Measurements from ENCODE around the gene KLHL28. TPM values are rescaled to one million over a fixed set of nuclear protein-coding genes. Genes with fewer than 3 reads are reported as not detected.

The KLHL28 gene
- polyA plus RNA-seq, 3 donors = 4.1 to 16.8 (median 16.4) TPM

GRCh38 chr14:44951051-44951450 lies 10.7 kb downstream of the KLHL28 start:
- intact Hi-C loops (cut with micrococcal nuclease) = no loop called here
- H2AFZ ChIP-seq (ENCODE audit: insufficient read depth, low read depth, low read length, poor library complexity, severe bottlenecking) = no peak overlapping the region
- no peak overlapping the region for H3K27ac ChIP-seq (ENCODE audit: low read depth in 1 of 2, low read length in 2 of 2)
- H3K4me1 Mint-ChIP-seq = no peaks in the 10 kb centered on the region
- H3K4me1 ChIP-seq (ENCODE audit: control insufficient read depth in 1 of 2, insufficient read depth in 2 of 2, low read length in 2 of 2) = no peaks in the 10 kb centered on the region
- H3K27me3 Mint-ChIP-seq (ENCODE audit: low read depth in 3 of 3) = no peaks in the 10 kb centered on the region
- H3K4me2 ChIP-seq (replicated peaks; ENCODE audit: extremely low read depth, low read length, poor library complexity, severe bottlenecking) = no peak overlapping the region
- peaks cover 0 to 5% (median 0%) of the 10 kb centered on the region in 7 donors for H3K9me3 Mint-ChIP-seq
- peaks cover 27% of the 10 kb centered on the region in 2 donors for H3K36me3 Mint-ChIP-seq
- no peak for DNase-seq
- 100% methylated on average over 1 of the region's 2 CpGs for WGBS (ENCODE audit: insufficient coverage)
- no peak overlapping the region for H3K4me3 Mint-ChIP-seq
- no peaks in the 10 kb centered on the region for H3K27me3 ChIP-seq (ENCODE audit: control insufficient read depth in 2 of 2, insufficient read depth in 2 of 2, low read length in 2 of 2)
- no peak for TF ChIP-seq CTCF (IDR thresholded peaks at IDR 0.05)
- peaks cover 5 to 42% of the 10 kb centered on the region in 2 donors for H3K36me3 ChIP-seq (replicated peaks in 1 of 2; ENCODE audit: control insufficient read depth in 1 of 2, insufficient read depth in 2 of 2, low read length in 2 of 2)
- peaks cover 64% of the 10 kb centered on the region for H4K20me1 ChIP-seq (ENCODE audit: insufficient read depth, low read length)
- no peak overlapping the region for H3K4me3 ChIP-seq (replicated peaks in 1 of 3; ENCODE audit: low read depth in 2 of 3, low read length in 3 of 3)
- no peak overlapping the region for H3K27ac Mint-ChIP-seq
- peaks cover 0 to 3% of the 10 kb centered on the region in 2 donors for H3K9me3 ChIP-seq (replicated peaks in 1 of 2; ENCODE audit: control insufficient read depth in 1 of 2, insufficient read depth in 1 of 2, low read length in 2 of 2)
- peaks cover 44% of the 10 kb centered on the region for H3K79me2 ChIP-seq (ENCODE audit: insufficient read depth, low read length)
- H3K9ac ChIP-seq (ENCODE audit: insufficient read depth, low read length, poor library complexity, severe bottlenecking) = no peak overlapping the region

GRCh38 chr14:44945264-44945663 lies 16.5 kb downstream of the KLHL28 start:
- H3K79me2 ChIP-seq (ENCODE audit: insufficient read depth, low read length) = peaks cover 4% of the 10 kb centered on the region
- no peaks in the 10 kb centered on the region for H3K27me3 Mint-ChIP-seq (ENCODE audit: low read depth in 3 of 3)
- H3K4me1 ChIP-seq (ENCODE audit: control insufficient read depth in 1 of 2, insufficient read depth in 2 of 2, low read length in 2 of 2) = no peaks in the 10 kb centered on the region
- intact Hi-C loops (cut with micrococcal nuclease) = no loop called here
- H3K4me3 Mint-ChIP-seq = no peak overlapping the region
- DNase-seq = no peak
- WGBS (ENCODE audit: insufficient coverage) = 100% methylated on average over 2 of the region's 4 CpGs
- H3K9me3 Mint-ChIP-seq = peaks cover 2 to 17% (median 5%) of the 10 kb centered on the region in 7 donors
- peaks cover 57 to 59% of the 10 kb centered on the region in 2 donors for H3K36me3 Mint-ChIP-seq
- no peak overlapping the region for H3K4me2 ChIP-seq (replicated peaks; ENCODE audit: extremely low read depth, low read length, poor library complexity, severe bottlenecking)
- H3K9ac ChIP-seq (ENCODE audit: insufficient read depth, low read length, poor library complexity, severe bottlenecking) = no peak overlapping the region
- H3K4me3 ChIP-seq (replicated peaks in 1 of 3; ENCODE audit: low read depth in 2 of 3, low read length in 3 of 3) = no peak overlapping the region
- peaks cover 31 to 58% of the 10 kb centered on the region in 2 donors for H3K36me3 ChIP-seq (replicated peaks in 1 of 2; ENCODE audit: control insufficient read depth in 1 of 2, insufficient read depth in 2 of 2, low read length in 2 of 2)
- H3K9me3 ChIP-seq (replicated peaks in 1 of 2; ENCODE audit: control insufficient read depth in 1 of 2, insufficient read depth in 1 of 2, low read length in 2 of 2) = peaks cover 0 to 3% of the 10 kb centered on the region in 2 donors
- no peaks in the 10 kb centered on the region for H3K27me3 ChIP-seq (ENCODE audit: control insufficient read depth in 2 of 2, insufficient read depth in 2 of 2, low read length in 2 of 2)
- peaks cover 16% of the 10 kb centered on the region for H4K20me1 ChIP-seq (ENCODE audit: insufficient read depth, low read length)
- no peak overlapping the region for H3K27ac ChIP-seq (ENCODE audit: low read depth in 1 of 2, low read length in 2 of 2)
- H3K27ac Mint-ChIP-seq = no peak overlapping the region
- TF ChIP-seq CTCF (IDR thresholded peaks at IDR 0.05) = no peak
- no peak overlapping the region for H2AFZ ChIP-seq (ENCODE audit: insufficient read depth, low read depth, low read length, poor library complexity, severe bottlenecking)
- H3K4me1 Mint-ChIP-seq = no peaks in the 10 kb centered on the region

Data from CD14-positive monocyte (primary cell).